ENCODE measurements around the gene ELFN1. TPM values are rescaled to one million over a fixed set of nuclear protein-coding genes. Genes with fewer than 3 reads are reported as not detected.

Gene ELFN1
- total RNA-seq, 1 donor from 2014 or later = 0.65 TPM

- no peak for TF ChIP-seq CTCF (IDR thresholded peaks at IDR 0.05)
- Mint-ChIP-seq H3K36me3 (ENCODE audit: low read depth) (no peaks in the 10 kb centered on the region), H3K4me3 (ENCODE audit: unreplicated experiment) (no peak overlapping the region), H3K9me3 (ENCODE audit: low read depth) (no peaks in the 10 kb centered on the region), H3K27me3 (ENCODE audit: low read depth) (peaks cover 31% of the 10 kb centered on the region), H3K4me1 (ENCODE audit: low read depth) (no peaks in the 10 kb centered on the region), H3K27ac (ENCODE audit: unreplicated experiment) (no peak overlapping the region)
- DNase-seq (ENCODE audit: low spot score) = no peak
These were observed 15.2 kb upstream of the ELFN1 start for GRCh38 chr7:1654738-1655475.

GRCh38 chr7:1659696-1660095 lies 10.4 kb upstream of the ELFN1 start:
- Mint-ChIP-seq H3K27ac (ENCODE audit: unreplicated experiment) (no peak overlapping the region), H3K36me3 (ENCODE audit: low read depth) (no peaks in the 10 kb centered on the region), H3K4me1 (ENCODE audit: low read depth) (no peaks in the 10 kb centered on the region), H3K27me3 (ENCODE audit: low read depth) (peaks cover 38% of the 10 kb centered on the region), H3K4me3 (ENCODE audit: unreplicated experiment) (no peak overlapping the region), H3K9me3 (ENCODE audit: low read depth) (peaks cover 5% of the 10 kb centered on the region)
- TF ChIP-seq CTCF (IDR thresholded peaks at IDR 0.05) = no peak
- no peak for DNase-seq (ENCODE audit: low spot score)

- no peak for TF ChIP-seq CTCF (IDR thresholded peaks at IDR 0.05)
- DNase-seq (ENCODE audit: low spot score) = no peak
- H3K27ac Mint-ChIP-seq (ENCODE audit: unreplicated experiment) = no peak overlapping the region
- no peaks in the 10 kb centered on the region for H3K36me3 Mint-ChIP-seq (ENCODE audit: low read depth)
- peaks cover 5% of the 10 kb centered on the region for H3K9me3 Mint-ChIP-seq (ENCODE audit: low read depth)
- H3K4me3 Mint-ChIP-seq (ENCODE audit: unreplicated experiment) = no peak overlapping the region
- no peaks in the 10 kb centered on the region for H3K4me1 Mint-ChIP-seq (ENCODE audit: low read depth)
- H3K27me3 Mint-ChIP-seq (ENCODE audit: low read depth) = peaks cover 31% of the 10 kb centered on the region
These were observed 8.6 kb upstream of the ELFN1 start for GRCh38 chr7:1661461-1661860.

- H3K4me1 Mint-ChIP-seq (ENCODE audit: low read depth) = peaks cover 2% of the 10 kb centered on the region
- H3K36me3 Mint-ChIP-seq (ENCODE audit: low read depth) = no peaks in the 10 kb centered on the region
- TF ChIP-seq CTCF (IDR thresholded peaks at IDR 0.05) = no peak
- H3K4me3 Mint-ChIP-seq (ENCODE audit: unreplicated experiment) = no peak overlapping the region
- peaks cover 5% of the 10 kb centered on the region for H3K9me3 Mint-ChIP-seq (ENCODE audit: low read depth)
- no peak overlapping the region for H3K27ac Mint-ChIP-seq (ENCODE audit: unreplicated experiment)
- peaks cover 26% of the 10 kb centered on the region for H3K27me3 Mint-ChIP-seq (ENCODE audit: low read depth)
- peak; percentile 49 for DNase-seq (ENCODE audit: low spot score)
These were observed 8.0 kb upstream of the ELFN1 start for GRCh38 chr7:1662101-1662500.

GRCh38 chr7:1662767-1663166 lies 7.3 kb upstream of the ELFN1 start:
- peak; percentile 66 for DNase-seq (ENCODE audit: low spot score)

More at GRCh38 chr7:1662767-1663166, 7.3 kb upstream of the ELFN1 start:
- no peak overlapping the region for H3K27ac Mint-ChIP-seq (ENCODE audit: unreplicated experiment)
- H3K4me3 Mint-ChIP-seq (ENCODE audit: unreplicated experiment) = no peak overlapping the region
- TF ChIP-seq CTCF (IDR thresholded peaks at IDR 0.05) = no peak
- H3K4me1 Mint-ChIP-seq (ENCODE audit: low read depth) = peaks cover 3% of the 10 kb centered on the region
- H3K27me3 Mint-ChIP-seq (ENCODE audit: low read depth) = peaks cover 20% of the 10 kb centered on the region
- H3K36me3 Mint-ChIP-seq (ENCODE audit: low read depth) = no peaks in the 10 kb centered on the region
- H3K9me3 Mint-ChIP-seq (ENCODE audit: low read depth) = peaks cover 5% of the 10 kb centered on the region
